Mesenchymal stem cell (in vitro differentiated cells and primary cell): ENCODE measurements around the gene RAB40C.
A peak's percentile ranks its signal among the peaks of the same experiment; 100 is the strongest.

Experiments
- DNase-seq: peaks from one replicate; pipeline ENCODE4 v3.0.0-alpha.2; 2013
- H2AFZ ChIP-seq: one replicate; pipeline ENCODE4 v1.6.1; 2013; ENCODE audit warnings: low read depth, mild to moderate bottlenecking, control low read depth, inconsistent platforms, low read length, moderate library complexity
- H2AK5ac ChIP-seq: 2 replicates; pipeline ENCODE4 v1.6.1; 2013; ENCODE audit warnings: low read length, moderate library complexity, mild to moderate bottlenecking, inconsistent platforms; ENCODE audit not compliant: severe bottlenecking
- H2BK120ac ChIP-seq: one replicate; pipeline ENCODE4 v1.6.1; 2013; ENCODE audit warnings: low read depth, mild to moderate bottlenecking, inconsistent platforms, low read length, moderate library complexity
- H2BK12ac ChIP-seq, 2 experiments: one replicate each; pipeline ENCODE4 v1.6.1; 2013; ENCODE audit warnings: inconsistent platforms in 2 of 2, low read length in 2 of 2, mild to moderate bottlenecking in 2 of 2, moderate library complexity in 2 of 2, control low read depth in 1 of 2
- H2BK15ac ChIP-seq: one replicate; pipeline ENCODE4 v1.6.1; 2013; ENCODE audit warnings: mild to moderate bottlenecking, low read depth, inconsistent platforms; ENCODE audit not compliant: poor library complexity, severe bottlenecking
- H2BK5ac ChIP-seq: 2 replicates; pipeline ENCODE4 v1.6.1; 2013; ENCODE audit warnings: low read depth, mild to moderate bottlenecking, low read length, control low read depth, inconsistent platforms; ENCODE audit not compliant: poor library complexity, severe bottlenecking
- H3K14ac ChIP-seq, 2 experiments: one replicate each; pipeline ENCODE4 v1.6.1; 2013; ENCODE audit warnings: inconsistent platforms in 2 of 2, low read length in 2 of 2, control low read depth in 1 of 2, mild to moderate bottlenecking in 1 of 2, moderate library complexity in 1 of 2
- H3K18ac ChIP-seq, 2 experiments: one replicate each; pipeline ENCODE4 v1.6.1; 2013; ENCODE audit warnings: inconsistent platforms in 2 of 2, low read length in 2 of 2, control low read depth in 1 of 2, low read depth in 1 of 2, mild to moderate bottlenecking in 1 of 2
- H3K23ac ChIP-seq, 2 experiments: one replicate each; pipeline ENCODE4 v1.6.1; 2013; ENCODE audit warnings: inconsistent platforms in 2 of 2, low read length in 2 of 2, mild to moderate bottlenecking in 2 of 2, moderate library complexity in 2 of 2, control low read depth in 1 of 2
- H3K27ac ChIP-seq: 2 replicates; pipeline ENCODE4 v1.5.1; 2013; ENCODE audit warnings: mild to moderate bottlenecking, moderate library complexity, low read length, control low read depth, inconsistent platforms; ENCODE audit not compliant: poor library complexity, severe bottlenecking
- H3K27me3 ChIP-seq, 2 experiments: 2 replicates each; pipeline versions ENCODE4 v1.6.1 to v1.7.0; 2013; ENCODE audit warnings: low read length in 2 of 2, mild to moderate bottlenecking in 2 of 2, moderate library complexity in 2 of 2, control low read depth in 1 of 2, inconsistent platforms in 1 of 2; ENCODE audit not compliant: control insufficient read depth in 1 of 2, insufficient read depth in 1 of 2
- H3K36me3 ChIP-seq, 2 experiments: 2 replicates each; pipeline versions ENCODE4 v1.6.1 to v1.7.0; 2013; ENCODE audit warnings: low read length in 2 of 2, control low read depth in 1 of 2, inconsistent platforms in 1 of 2, low read depth in 1 of 2, mild to moderate bottlenecking in 1 of 2; ENCODE audit not compliant: insufficient read depth in 2 of 2, control insufficient read depth in 1 of 2
- H3K4ac ChIP-seq, 2 experiments: one replicate each; pipeline ENCODE4 v1.6.1; 2013; ENCODE audit warnings: inconsistent platforms in 2 of 2, low read length in 2 of 2, mild to moderate bottlenecking in 2 of 2, moderate library complexity in 2 of 2, control low read depth in 1 of 2, low read depth in 1 of 2
- H3K4me1 ChIP-seq: 2 replicates; pipeline ENCODE4 v1.6.1; 2013; ENCODE audit warnings: low read depth, low read length, control low read depth; ENCODE audit not compliant: control insufficient read depth, insufficient read depth
- H3K4me2 ChIP-seq: 2 replicates; pipeline ENCODE4 v1.6.1; 2013; ENCODE audit warnings: low read length, mild to moderate bottlenecking, inconsistent platforms; ENCODE audit not compliant: poor library complexity, severe bottlenecking
- H3K4me3 ChIP-seq, 2 experiments: 2 replicates each; pipeline versions ENCODE4 v1.5.1 to v1.7.0; 2013; ENCODE audit warnings: low read length in 2 of 2, mild to moderate bottlenecking in 2 of 2, control low read depth in 1 of 2, low read depth in 1 of 2; ENCODE audit not compliant: insufficient read depth in 1 of 2
- H3K79me1 ChIP-seq: replicated peaks from 2 replicates; pipeline ENCODE4 v1.6.1; 2013; ENCODE audit warnings: mild to moderate bottlenecking, control low read depth, low read length, inconsistent platforms; ENCODE audit not compliant: poor library complexity, severe bottlenecking
- H3K9ac ChIP-seq: 2 replicates; pipeline ENCODE4 v1.7.0; 2013; ENCODE audit warnings: mild to moderate bottlenecking, low read length, moderate library complexity
- H3K9me3 ChIP-seq: 2 replicates; pipeline ENCODE4 v1.7.0; 2013; ENCODE audit warnings: mild to moderate bottlenecking, low read length; ENCODE audit not compliant: control insufficient read depth
- H4K8ac ChIP-seq: one replicate; pipeline ENCODE4 v1.6.1; 2013; ENCODE audit warnings: inconsistent platforms, mild to moderate bottlenecking, low read length, moderate library complexity
- H4K91ac ChIP-seq: one replicate; pipeline ENCODE4 v1.6.1; 2013; ENCODE audit warnings: mild to moderate bottlenecking, low read length, inconsistent platforms
- WGBS: methylation state at CpG from one replicate; pipeline ENCODE4 v1.1.7; 2013; ENCODE audit warnings: mixed read lengths; 5-methylcytosine and 5-hydroxymethylcytosine counted together

Gene RAB40C

GRCh38 chr16:582218-582613 is 7.7 kb upstream of the RAB40C start:
- H3K27ac ChIP-seq, result no peak overlapping the region
- H2BK12ac ChIP-seq, result no peak overlapping the region
- H3K27me3 ChIP-seq, result no peaks in the 10 kb centered on the region
- no peak overlapping the region for H3K23ac ChIP-seq
- no peak overlapping the region for H3K4me3 ChIP-seq
- H3K18ac ChIP-seq, result no peak overlapping the region
- H3K79me1 ChIP-seq, result peaks cover 6% of the 10 kb centered on the region
- no peak overlapping the region for H2AFZ ChIP-seq
- H3K9ac ChIP-seq, result no peak overlapping the region
- no peak overlapping the region for H4K91ac ChIP-seq
- no peak overlapping the region for H2BK120ac ChIP-seq
- H2AK5ac ChIP-seq, result no peak overlapping the region
- H3K36me3 ChIP-seq, result peaks cover 11 to 50% of the 10 kb centered on the region in 2 experiments
- H4K8ac ChIP-seq, result no peak overlapping the region
- no peaks in the 10 kb centered on the region for H3K9me3 ChIP-seq
- no peak overlapping the region for H2BK15ac ChIP-seq
- no peak overlapping the region for H2BK5ac ChIP-seq
- no peak for DNase-seq
- no peak overlapping the region for H3K14ac ChIP-seq
- H3K4ac ChIP-seq, result no peak overlapping the region
- 94% methylated on average over 17 of the region's 18 CpGs for WGBS
- H3K4me2 ChIP-seq, result no peak overlapping the region
- H3K4me1 ChIP-seq, result peaks cover 27% of the 10 kb centered on the region

GRCh38 chr16:582614-583331 is 7.1 kb upstream of the RAB40C start:
- H2BK120ac ChIP-seq, result no peak overlapping the region
- H3K4ac ChIP-seq, result no peak overlapping the region
- no peak overlapping the region for H3K27ac ChIP-seq
- no peak overlapping the region for H4K8ac ChIP-seq
- no peak overlapping the region for H4K91ac ChIP-seq
- peaks cover 8% of the 10 kb centered on the region for H3K79me1 ChIP-seq
- no peak overlapping the region for H3K14ac ChIP-seq
- WGBS, result 95% methylated on average over 21 of the region's 21 CpGs
- H3K4me3 ChIP-seq, result no peak overlapping the region
- peak overlapping the region in 1 of 2 experiments; percentile 42 for H3K23ac ChIP-seq
- no peak overlapping the region for H2BK12ac ChIP-seq
- H2AFZ ChIP-seq, result peak overlapping the region; percentile 19
- H3K9ac ChIP-seq, result no peak overlapping the region
- DNase-seq, result no peak
- no peak overlapping the region for H2BK5ac ChIP-seq
- peaks cover 11 to 48% of the 10 kb centered on the region in 2 experiments for H3K36me3 ChIP-seq
- H3K4me1 ChIP-seq, result peaks cover 31% of the 10 kb centered on the region
- H3K4me2 ChIP-seq, result no peak overlapping the region
- peak overlapping the region in 1 of 2 experiments; percentile 14 for H3K18ac ChIP-seq
- H3K9me3 ChIP-seq, result no peaks in the 10 kb centered on the region
- no peak overlapping the region for H2BK15ac ChIP-seq
- no peaks in the 10 kb centered on the region for H3K27me3 ChIP-seq
- no peak overlapping the region for H2AK5ac ChIP-seq

GRCh38 chr16:583470-583814 is 6.4 kb upstream of the RAB40C start:
- Histone ChIP-seq H4K91ac (peak overlapping the region; percentile 35), H3K4me2 (no peak overlapping the region), H3K18ac (no peak overlapping the region), H3K36me3 (peaks cover 11 to 41% of the 10 kb centered on the region in 2 experiments), H3K27ac (no peak overlapping the region), H3K79me1 (peaks cover 10% of the 10 kb centered on the region), H2BK120ac (no peak overlapping the region), H2AFZ (no peak overlapping the region), H3K9me3 (no peaks in the 10 kb centered on the region), H3K4ac (no peak overlapping the region), H3K27me3 (no peaks in the 10 kb centered on the region), H3K9ac (no peak overlapping the region), H3K23ac (no peak overlapping the region), H2BK5ac (no peak overlapping the region), H2BK12ac (no peak overlapping the region), H2BK15ac (no peak overlapping the region), H3K4me1 (peaks cover 38% of the 10 kb centered on the region), H2AK5ac (no peak overlapping the region), H4K8ac (peak overlapping the region; percentile 47), H3K14ac (no peak overlapping the region), H3K4me3 (no peak overlapping the region)
- 49% methylated on average over 16 of the region's 16 CpGs for WGBS
- no peak for DNase-seq

- DNase-seq, result no peak
- no peak overlapping the region for H2AK5ac ChIP-seq
- H3K9ac ChIP-seq, result no peak overlapping the region
- H3K4me1 ChIP-seq, result peaks cover 38% of the 10 kb centered on the region
- peak overlapping the region; percentile 47 for H4K8ac ChIP-seq
- no peak overlapping the region for H2BK12ac ChIP-seq
- H3K9me3 ChIP-seq, result no peaks in the 10 kb centered on the region
- H3K27me3 ChIP-seq, result no peaks in the 10 kb centered on the region
- H3K79me1 ChIP-seq, result peaks cover 13% of the 10 kb centered on the region
- H3K4me3 ChIP-seq, result peak overlapping the region in 1 of 2 experiments; percentile 0
- no peak overlapping the region for H3K14ac ChIP-seq
- H3K36me3 ChIP-seq, result peaks cover 11 to 38% of the 10 kb centered on the region in 2 experiments
- peak overlapping the region; percentile 33 for H2BK15ac ChIP-seq
- H3K4ac ChIP-seq, result no peak overlapping the region
- H2BK120ac ChIP-seq, result no peak overlapping the region
- no peak overlapping the region for H3K18ac ChIP-seq
- no peak overlapping the region for H3K4me2 ChIP-seq
- H4K91ac ChIP-seq, result peak overlapping the region; percentile 35
- H2BK5ac ChIP-seq, result no peak overlapping the region
- H3K23ac ChIP-seq, result no peak overlapping the region
- 57% methylated on average over 38 of the region's 38 CpGs for WGBS
- no peak overlapping the region for H2AFZ ChIP-seq
- no peak overlapping the region for H3K27ac ChIP-seq
These were observed 5.9 kb upstream of the RAB40C start for GRCh38 chr16:583815-584591.
